ENCODE results near the gene LSAMP.

DNA sequence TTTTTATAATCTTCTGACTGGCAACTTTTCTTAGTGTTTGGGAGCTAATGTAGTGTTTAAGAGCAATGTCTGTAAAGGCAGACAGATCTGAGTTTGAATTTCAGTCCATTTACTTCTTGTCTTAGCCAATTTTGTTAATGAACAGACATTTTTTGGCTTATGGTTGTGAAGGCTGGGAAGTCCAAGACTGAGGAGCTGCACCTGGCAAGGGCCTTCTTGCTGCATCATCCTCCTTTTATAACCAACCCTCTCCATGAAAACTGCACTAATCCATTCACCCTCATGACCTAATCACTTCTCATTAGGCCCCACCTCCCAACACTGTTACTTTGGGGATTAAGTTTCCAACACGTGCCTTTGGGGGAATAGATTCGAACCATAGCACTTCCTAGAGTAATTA lies 657.5 kb downstream of the LSAMP start:
- TF ChIP-seq ZNF548 (tag by site-specific recombination; IDR thresholded peaks at IDR 0.05) (no peak), ZNF184 (tag by site-specific recombination; IDR thresholded peaks at IDR 0.05) (no peak), ZNF549 (tag by site-specific recombination; IDR thresholded peaks at IDR 0.05) (no peak), IKZF3 (tag by site-specific recombination; IDR thresholded peaks at IDR 0.05) (no peak), ZBTB7A (tag by site-specific recombination; IDR thresholded peaks at IDR 0.05; ENCODE audit: low read depth) (no peak)
- TF ChIP-seq, protein P1, sequence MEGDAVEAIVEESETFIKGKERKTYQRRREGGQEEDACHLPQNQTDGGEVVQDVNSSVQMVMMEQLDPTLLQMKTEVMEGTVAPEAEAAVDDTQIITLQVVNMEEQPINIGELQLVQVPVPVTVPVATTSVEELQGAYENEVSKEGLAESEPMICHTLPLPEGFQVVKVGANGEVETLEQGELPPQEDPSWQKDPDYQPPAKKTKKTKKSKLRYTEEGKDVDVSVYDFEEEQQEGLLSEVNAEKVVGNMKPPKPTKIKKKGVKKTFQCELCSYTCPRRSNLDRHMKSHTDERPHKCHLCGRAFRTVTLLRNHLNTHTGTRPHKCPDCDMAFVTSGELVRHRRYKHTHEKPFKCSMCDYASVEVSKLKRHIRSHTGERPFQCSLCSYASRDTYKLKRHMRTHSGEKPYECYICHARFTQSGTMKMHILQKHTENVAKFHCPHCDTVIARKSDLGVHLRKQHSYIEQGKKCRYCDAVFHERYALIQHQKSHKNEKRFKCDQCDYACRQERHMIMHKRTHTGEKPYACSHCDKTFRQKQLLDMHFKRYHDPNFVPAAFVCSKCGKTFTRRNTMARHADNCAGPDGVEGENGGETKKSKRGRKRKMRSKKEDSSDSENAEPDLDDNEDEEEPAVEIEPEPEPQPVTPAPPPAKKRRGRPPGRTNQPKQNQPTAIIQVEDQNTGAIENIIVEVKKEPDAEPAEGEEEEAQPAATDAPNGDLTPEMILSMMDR (tag by site-specific recombination; IDR thresholded peaks at IDR 0.05) = no peak
- TF ChIP-seq, protein P2, sequence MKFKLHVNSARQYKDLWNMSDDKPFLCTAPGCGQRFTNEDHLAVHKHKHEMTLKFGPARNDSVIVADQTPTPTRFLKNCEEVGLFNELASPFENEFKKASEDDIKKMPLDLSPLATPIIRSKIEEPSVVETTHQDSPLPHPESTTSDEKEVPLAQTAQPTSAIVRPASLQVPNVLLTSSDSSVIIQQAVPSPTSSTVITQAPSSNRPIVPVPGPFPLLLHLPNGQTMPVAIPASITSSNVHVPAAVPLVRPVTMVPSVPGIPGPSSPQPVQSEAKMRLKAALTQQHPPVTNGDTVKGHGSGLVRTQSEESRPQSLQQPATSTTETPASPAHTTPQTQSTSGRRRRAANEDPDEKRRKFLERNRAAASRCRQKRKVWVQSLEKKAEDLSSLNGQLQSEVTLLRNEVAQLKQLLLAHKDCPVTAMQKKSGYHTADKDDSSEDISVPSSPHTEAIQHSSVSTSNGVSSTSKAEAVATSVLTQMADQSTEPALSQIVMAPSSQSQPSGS (tag by site-specific recombination; IDR thresholded peaks at IDR 0.05; ENCODE audit: low read depth) = no peak
